ENCODE measurements around the gene ACVR2B. TPM values are rescaled to one million over a fixed set of nuclear protein-coding genes. Genes with fewer than 3 reads are reported as not detected.

The ACVR2B gene
- total RNA-seq, 1 donor from 2014 or later, result 13.1 TPM

- intact Hi-C loops (cut with DNase I), result no loop called here
- ATAC-seq, result no peak
- DNase-seq (ENCODE audit: low spot score), result no peak
These were observed 2.1 kb downstream of the ACVR2B start for GRCh38 chr3:38455639-38456430.

- intact Hi-C loops (cut with DNase I), result no loop called here
- no peak for DNase-seq (ENCODE audit: low spot score)
- no peak for ATAC-seq
These were observed 3.7 kb downstream of the ACVR2B start for GRCh38 chr3:38457111-38458003.

- ATAC-seq (peak; percentile 60), DNase-seq (ENCODE audit: low spot score) (no peak)
- intact Hi-C loops (cut with DNase I), result no loop called here
These were observed 5.3 kb downstream of the ACVR2B start for GRCh38 chr3:38458796-38459498.

GRCh38 chr3:38459499-38460048 is 5.9 kb downstream of the ACVR2B start:
- ATAC-seq (peak; percentile 3), DNase-seq (ENCODE audit: low spot score) (no peak)
- intact Hi-C loops (cut with DNase I), result no loop called here

GRCh38 chr3:38460377-38461270 is 6.9 kb downstream of the ACVR2B start:
- intact Hi-C loops (cut with DNase I), result no loop called here
- ATAC-seq (no peak), DNase-seq (ENCODE audit: low spot score) (no peak)

- ATAC-seq, result no peak
- intact Hi-C loops (cut with DNase I), result no loop called here
- no peak for DNase-seq (ENCODE audit: low spot score)
These were observed 12.0 kb downstream of the ACVR2B start for GRCh38 chr3:38465588-38466154.

- intact Hi-C loops (cut with DNase I), result no loop called here
- no peak for DNase-seq (ENCODE audit: low spot score)
These were observed 15.1 kb downstream of the ACVR2B start for GRCh38 chr3:38468765-38469164.

GRCh38 chr3:38469852-38470251 is 16.2 kb downstream of the ACVR2B start:
- intact Hi-C loops (cut with DNase I), result no loop called here
- no peak for DNase-seq (ENCODE audit: low spot score)
- no peak for ATAC-seq

More at GRCh38 chr3:38468765-38469164, 15.1 kb downstream of the ACVR2B start:
- no peak for ATAC-seq

- intact Hi-C loops (cut with DNase I), result no loop called here
- ATAC-seq (no peak), DNase-seq (ENCODE audit: low spot score) (no peak)
These were observed 17.7 kb downstream of the ACVR2B start for GRCh38 chr3:38471260-38471857.

GRCh38 chr3:38472342-38472741 is 18.7 kb downstream of the ACVR2B start:
- DNase-seq (ENCODE audit: low spot score), result no peak
- peak; percentile 10 for ATAC-seq
- intact Hi-C loops (cut with DNase I), result no loop called here

- intact Hi-C loops (cut with DNase I), result no loop called here
- no peak for DNase-seq (ENCODE audit: low spot score)
- ATAC-seq, result no peak
These were observed 19.5 kb downstream of the ACVR2B start for GRCh38 chr3:38473229-38473628.

- ATAC-seq, result no peak
- DNase-seq (ENCODE audit: low spot score), result no peak
- intact Hi-C loops (cut with DNase I), result no loop called here
These were observed 21.4 kb downstream of the ACVR2B start for GRCh38 chr3:38474928-38475605.

GRCh38 chr3:38475716-38476115 is 22.0 kb downstream of the ACVR2B start:
- no peak for ATAC-seq
- no peak for DNase-seq (ENCODE audit: low spot score)
- intact Hi-C loops (cut with DNase I), result no loop called here

GRCh38 chr3:38476157-38476756 is 22.6 kb downstream of the ACVR2B start:
- DNase-seq (ENCODE audit: low spot score), result no peak
- intact Hi-C loops (cut with DNase I), result no loop called here
- no peak for ATAC-seq

GRCh38 chr3:38477057-38477820 is 23.5 kb downstream of the ACVR2B start:
- DNase-seq (ENCODE audit: low spot score), result no peak
- no peak for ATAC-seq
- intact Hi-C loops (cut with DNase I), result no loop called here

GRCh38 chr3:38477839-38478450 is 24.3 kb downstream of the ACVR2B start:
- DNase-seq (ENCODE audit: low spot score), result no peak
- intact Hi-C loops (cut with DNase I), result no loop called here
- ATAC-seq, result no peak
